GM13976 (cell line): ENCODE measurements around the gene LRRC27.

Experiments
- DNase-seq: peaks from one replicate; pipeline ENCODE4 v3.0.0; 2012; ENCODE audit warnings: low spot score
- CTCF ChIP-seq: IDR thresholded peaks from 2 replicates; pipeline ENCODE4 v1.5.1; 2012; ENCODE audit warnings: borderline replicate concordance, mild to moderate bottlenecking; ENCODE audit not compliant: insufficient read depth; ENCODE audit errors: extremely low read depth, missing control alignments, control extremely low read depth
- in situ Hi-C: fragments of 300-500 bp; cut with MboI; formaldehyde crosslinking; loops from one replicate; pipeline ENCODE4 v1.12.0; 2022; ENCODE audit warnings: low sequenced_read_pairs, mixed read lengths, inconsistent platforms; ENCODE audit not compliant: unreplicated experiment

Gene LRRC27

GRCh38 chr10:132357286-132358058, 25.5 kb downstream of the LRRC27 start:
- in situ Hi-C loops, result no loop called here
- TF ChIP-seq CTCF, result no peak
- no peak for DNase-seq

DNA sequence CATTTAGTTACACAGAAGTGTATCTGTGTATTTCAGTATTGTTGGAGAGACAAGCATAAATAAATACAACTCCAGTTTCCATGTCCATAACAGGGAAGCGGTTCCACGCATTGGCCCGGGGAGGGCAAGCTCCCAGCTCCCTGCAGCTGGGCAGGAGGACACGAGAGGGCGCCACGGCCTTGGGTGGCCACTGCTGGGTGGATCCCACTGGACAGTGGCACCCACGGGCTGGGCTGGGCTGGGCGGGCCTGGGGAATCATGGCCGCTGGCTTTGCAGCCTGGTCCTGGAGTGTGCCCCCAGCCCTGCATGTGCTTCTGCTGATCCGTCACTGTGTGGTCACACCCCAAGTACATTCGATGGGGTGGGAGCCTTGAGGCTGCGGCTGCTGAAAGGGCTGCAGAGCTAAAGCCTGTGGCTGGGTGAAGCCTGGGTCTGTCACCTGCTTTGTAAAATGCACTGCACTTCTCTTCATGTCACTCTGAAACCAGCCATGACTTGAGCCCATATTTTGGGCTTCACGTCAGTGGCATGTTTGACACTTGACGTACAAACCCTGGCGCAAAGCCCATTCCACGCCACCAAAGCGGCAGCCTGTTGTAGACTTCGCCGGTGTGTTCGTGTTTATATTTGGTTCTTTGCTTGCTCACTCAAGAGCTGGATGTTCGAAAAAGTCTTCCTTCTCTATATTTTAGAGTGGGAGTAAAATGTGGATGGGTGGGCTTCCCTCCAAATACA, 27.5 kb downstream of the LRRC27 start:
- DNase-seq, result no peak
- in situ Hi-C loops, result no loop called here
- no peak for TF ChIP-seq CTCF

DNA sequence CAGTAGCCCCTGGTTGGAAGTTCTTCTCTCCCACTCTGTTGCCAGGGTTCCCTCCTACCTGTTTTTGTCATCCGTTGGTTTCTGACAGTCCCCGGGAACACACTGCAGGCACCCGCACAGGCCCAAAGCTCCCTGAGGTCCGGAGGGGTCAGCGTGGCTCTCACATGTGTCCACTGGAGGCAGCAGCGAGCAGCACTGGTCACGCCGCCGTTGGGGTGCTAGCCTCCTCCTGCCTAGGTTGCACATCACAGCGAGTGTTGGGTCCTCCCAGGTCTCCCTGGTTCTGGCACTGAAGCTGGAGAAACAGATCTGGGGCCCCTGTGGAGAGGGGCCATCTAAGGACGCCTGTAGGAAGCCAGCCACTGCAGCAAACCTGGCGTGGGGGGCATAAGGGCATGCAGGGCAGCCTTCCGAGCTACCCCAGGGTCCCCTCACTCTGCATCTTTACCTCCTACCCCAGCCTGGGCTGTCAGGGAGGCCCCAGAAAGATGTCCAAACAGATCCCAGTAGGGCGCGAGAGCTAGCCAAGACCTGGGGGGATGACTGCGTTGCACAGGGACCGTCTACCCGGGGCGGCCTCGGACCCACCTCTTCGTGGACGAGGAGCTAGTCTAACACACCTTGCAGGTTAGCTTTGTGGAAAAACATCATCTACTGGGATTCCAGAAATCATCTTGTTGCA, 28.9 kb downstream of the LRRC27 start:
- TF ChIP-seq CTCF, result no peak
- DNase-seq, result no peak
- in situ Hi-C loops, result no loop called here

GRCh38 chr10:132361581-132362101, 29.6 kb downstream of the LRRC27 start:
- in situ Hi-C loops, result no loop called here
- DNase-seq, result no peak
- no peak for TF ChIP-seq CTCF

DNA sequence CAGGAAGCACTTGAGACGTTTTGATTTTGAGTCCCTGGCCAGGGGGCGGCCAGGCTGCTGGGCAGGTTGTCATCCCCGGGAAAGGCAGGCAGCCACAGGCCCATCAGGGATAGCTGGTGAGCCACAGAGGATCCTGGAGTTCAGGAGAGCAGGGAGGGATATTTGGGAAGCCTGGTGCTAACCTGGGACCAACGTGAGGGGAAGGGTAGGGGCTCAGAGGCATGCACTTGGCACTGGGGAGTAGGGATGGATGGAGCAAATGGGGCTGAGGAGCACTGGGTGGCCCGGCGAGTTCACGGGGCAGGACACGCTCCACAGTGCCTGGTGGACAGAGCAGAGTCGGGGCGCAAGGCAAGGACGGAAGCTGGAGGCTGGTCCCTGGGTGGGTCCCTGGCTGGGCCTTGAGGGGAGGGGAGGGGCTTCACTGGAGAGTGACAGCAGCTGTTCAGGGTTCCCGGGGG, 30.2 kb downstream of the LRRC27 start:
- DNase-seq, result no peak
- in situ Hi-C loops, result no loop called here
- no peak for TF ChIP-seq CTCF

DNA sequence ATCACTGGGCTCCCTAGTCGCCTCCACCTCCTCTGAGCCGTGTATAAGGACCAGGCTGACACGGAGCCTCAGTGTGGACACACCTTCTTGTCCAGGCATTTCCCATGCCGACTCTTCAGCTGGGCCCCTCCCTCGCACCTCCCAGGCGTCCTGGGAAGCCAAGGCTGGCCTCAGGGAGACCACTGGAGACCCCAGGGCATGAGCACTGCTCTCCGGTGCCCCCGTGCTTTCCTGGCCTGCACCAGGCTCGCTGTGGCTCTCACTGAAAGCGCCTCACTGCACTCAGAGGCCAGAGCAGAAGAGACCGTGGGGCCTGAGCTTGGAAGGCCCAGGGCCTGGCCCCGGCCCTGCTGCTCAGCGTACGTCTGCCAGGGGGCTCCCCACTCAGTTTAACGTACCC, 31.4 kb downstream of the LRRC27 start:
- DNase-seq, result no peak
- no peak for TF ChIP-seq CTCF
- in situ Hi-C loops, result no loop called here
